DND-41 (cell line): ENCODE data around the gene TBC1D9.
"Not testable (repeated sequence)": the region's sequence is repeated elsewhere in the genome, so short reads cannot be mapped to it uniquely, and the experiment has no call there.

ENCODE experiments used
- ATAC-seq: fragments of 200-7000 bp; cut with Tn5 transposase; 3 replicates; pipeline ENCODE4 v1.9.1; 2021; ENCODE audit warnings: low read depth; ENCODE audit not compliant: insufficient read depth
- DNase-seq: peaks from one replicate; pipeline ENCODE4 v3.0.0-alpha.2; 2020
- H2AFZ ChIP-seq: 2 replicates; pipeline ENCODE4 v1.6.0; 2012; ENCODE audit warnings: low read depth, low read length
- H3K27ac ChIP-seq: 2 replicates; pipeline ENCODE4 v1.5.1; 2012; ENCODE audit warnings: low read length, inconsistent platforms
- H3K27me3 ChIP-seq: fragments of 200-600 bp; sonication (generic); 2 replicates; pipeline ENCODE4 v1.6.0; 2012; ENCODE audit warnings: low read length, mild to moderate bottlenecking, inconsistent platforms; ENCODE audit not compliant: insufficient read depth, poor library complexity
- H3K36me3 ChIP-seq: 2 replicates; pipeline ENCODE4 v1.5.1; 2012; ENCODE audit warnings: low read length, inconsistent platforms; ENCODE audit not compliant: insufficient read depth
- H3K4me1 ChIP-seq: 2 replicates; pipeline ENCODE4 v1.5.1; 2012; ENCODE audit warnings: mild to moderate bottlenecking, low read length; ENCODE audit not compliant: insufficient read depth
- H3K4me2 ChIP-seq: 2 replicates; pipeline ENCODE4 v1.6.0; 2012; ENCODE audit warnings: mild to moderate bottlenecking, moderate library complexity, low read length, inconsistent platforms; ENCODE audit not compliant: insufficient read depth
- H3K4me3 ChIP-seq, 2 experiments: fragments of 200-600 bp in 1 of 2; shearing (Covaris generic) in 1 of 2; 2 replicates each; pipeline ENCODE4 v1.5.1; 2012 to 2016; ENCODE audit warnings: inconsistent platforms in 2 of 2, low read length in 2 of 2, mild to moderate bottlenecking in 2 of 2, low read depth in 1 of 2, moderate library complexity in 1 of 2
- H3K79me2 ChIP-seq: 2 replicates; pipeline ENCODE4 v1.6.0; 2012; ENCODE audit warnings: low read length, inconsistent platforms; ENCODE audit not compliant: insufficient read depth
- H3K9ac ChIP-seq: 2 replicates; pipeline ENCODE4 v1.6.0; 2012; ENCODE audit warnings: low read depth, mild to moderate bottlenecking, inconsistent platforms, low read length, moderate library complexity
- H3K9me3 ChIP-seq: 2 replicates; pipeline ENCODE4 v1.5.1; 2012; ENCODE audit warnings: low read length, moderate library complexity, mild to moderate bottlenecking, inconsistent platforms; ENCODE audit not compliant: insufficient read depth, severe bottlenecking
- H4K20me1 ChIP-seq: 2 replicates; pipeline ENCODE4 v1.6.0; 2012; ENCODE audit warnings: low read length; ENCODE audit not compliant: insufficient read depth
- CTCF ChIP-seq: IDR thresholded peaks from 2 replicates; pipeline ENCODE4 v1.5.1; 2012; ENCODE audit warnings: borderline replicate concordance, low read length, moderate library complexity, mild to moderate bottlenecking; ENCODE audit not compliant: poor library complexity, severe bottlenecking; ENCODE audit errors: extremely low read depth
- EZH2 ChIP-seq: IDR thresholded peaks from 3 replicates; pipeline ENCODE4 v1.6.1; 2012; ENCODE audit warnings: borderline replicate concordance, low read depth, mild to moderate bottlenecking, moderate library complexity, low read length, inconsistent platforms; ENCODE audit not compliant: severe bottlenecking

Gene TBC1D9

GRCh38 chr4:140790171-140790570 is 34.0 kb upstream of the TBC1D9 start:
- Histone ChIP-seq H4K20me1 (no peaks in the 10 kb centered on the region), H3K79me2 (no peaks in the 10 kb centered on the region), H3K4me3 (no peak overlapping the region), H3K36me3 (no peaks in the 10 kb centered on the region), H3K9me3 (peaks cover 5% of the 10 kb centered on the region), H3K27me3 (no peaks in the 10 kb centered on the region), H3K27ac (no peak overlapping the region), H2AFZ (no peak overlapping the region), H3K4me2 (no peak overlapping the region), H3K4me1 (no peaks in the 10 kb centered on the region), H3K9ac (no peak overlapping the region)
- TF ChIP-seq EZH2: no peak
- TF ChIP-seq CTCF: no peak
- DNase-seq (no peak), ATAC-seq (no peak)

GRCh38 chr4:140789759-140790158 is 33.6 kb upstream of the TBC1D9 start:
- no peak for ATAC-seq

GRCh38 chr4:140782787-140783186 is 26.6 kb upstream of the TBC1D9 start:
- H3K36me3 ChIP-seq, H3K27me3 ChIP-seq, ATAC-seq, H3K9me3 ChIP-seq, H3K4me1 ChIP-seq, H3K27ac ChIP-seq, H3K9ac ChIP-seq, DNase-seq, H3K4me2 ChIP-seq, H3K79me2 ChIP-seq, H3K4me3 ChIP-seq, H4K20me1 ChIP-seq, H2AFZ ChIP-seq: not testable (repeated sequence)

More at GRCh38 chr4:140789759-140790158, 33.6 kb upstream of the TBC1D9 start:
- H3K79me2 ChIP-seq: no peaks in the 10 kb centered on the region
- H2AFZ ChIP-seq: no peak overlapping the region
- H3K36me3 ChIP-seq: no peaks in the 10 kb centered on the region
- H4K20me1 ChIP-seq: no peaks in the 10 kb centered on the region
- peaks cover 5% of the 10 kb centered on the region for H3K9me3 ChIP-seq
- H3K4me2 ChIP-seq: no peak overlapping the region
- H3K4me1 ChIP-seq: no peaks in the 10 kb centered on the region
- no peak for TF ChIP-seq CTCF
- TF ChIP-seq EZH2: no peak
- no peak for DNase-seq
- no peak overlapping the region for H3K27ac ChIP-seq
- no peak overlapping the region for H3K4me3 ChIP-seq
- H3K27me3 ChIP-seq: no peaks in the 10 kb centered on the region
- no peak overlapping the region for H3K9ac ChIP-seq

- H3K36me3 ChIP-seq: no peaks in the 10 kb centered on the region
- no peaks in the 10 kb centered on the region for H3K79me2 ChIP-seq
- no peak overlapping the region for H3K4me2 ChIP-seq
- ATAC-seq (no peak), DNase-seq (no peak)
- H2AFZ ChIP-seq: no peak overlapping the region
- no peak overlapping the region for H3K4me3 ChIP-seq
- H3K9ac ChIP-seq: no peak overlapping the region
- H3K27me3 ChIP-seq: no peaks in the 10 kb centered on the region
- no peaks in the 10 kb centered on the region for H3K4me1 ChIP-seq
- no peaks in the 10 kb centered on the region for H4K20me1 ChIP-seq
- no peak for TF ChIP-seq EZH2
- TF ChIP-seq CTCF: no peak
- no peak overlapping the region for H3K27ac ChIP-seq
- H3K9me3 ChIP-seq: no peaks in the 10 kb centered on the region
Measured at GRCh38 chr4:140781596-140781995, 25.4 kb upstream of the TBC1D9 start.
